GM21390 (cell line): Measurements from ENCODE around the gene ZBTB17.

Experiments used
- ATAC-seq: cut with Tn5 transposase; IDR thresholded peaks from one replicate; pipeline ENCODE4 v1.9.1; 2021; ENCODE audit not compliant: unreplicated experiment

The ZBTB17 gene

GRCh38 chr1:15948595-15949452 lies 27.1 kb downstream of the ZBTB17 start:
- ATAC-seq = peak; percentile 15

- ATAC-seq = no peak
Observed at GRCh38 chr1:15948091-15948591, 27.8 kb downstream of the ZBTB17 start.

GRCh38 chr1:15947382-15948090 lies 28.4 kb downstream of the ZBTB17 start:
- no peak for ATAC-seq

GRCh38 chr1:15946571-15947381 lies 29.1 kb downstream of the ZBTB17 start:
- no peak for ATAC-seq

GRCh38 chr1:15945832-15946448 lies 30.0 kb downstream of the ZBTB17 start:
- no peak for ATAC-seq

- no peak for ATAC-seq
Observed at GRCh38 chr1:15945011-15945831, 30.7 kb downstream of the ZBTB17 start.

- no peak for ATAC-seq
Observed at GRCh38 chr1:15944308-15945010, 31.4 kb downstream of the ZBTB17 start.

GRCh38 chr1:15943992-15944307 lies 32.0 kb downstream of the ZBTB17 start:
- no peak for ATAC-seq

- ATAC-seq = no peak
Observed at GRCh38 chr1:15943328-15943991, 32.4 kb downstream of the ZBTB17 start.

GRCh38 chr1:15942661-15943327 lies 33.1 kb downstream of the ZBTB17 start:
- no peak for ATAC-seq

- no peak for ATAC-seq
Observed at GRCh38 chr1:15941899-15942660, 33.8 kb downstream of the ZBTB17 start.

- ATAC-seq = no peak
Observed at GRCh38 chr1:15941044-15941840, 34.7 kb downstream of the ZBTB17 start.

- no peak for ATAC-seq
Observed at GRCh38 chr1:15940110-15941043, 35.5 kb downstream of the ZBTB17 start.

- no peak for ATAC-seq
Observed at GRCh38 chr1:15939181-15940109, 36.5 kb downstream of the ZBTB17 start.
